ENCODE data around the gene SLCO2B1. TPM values are rescaled to one million over a fixed set of nuclear protein-coding genes. Genes with fewer than 3 reads are reported as not detected.

Gene SLCO2B1
- total and polyA plus RNA-seq, 2 of the 8 experiments (the other 6 are each of a cell fraction or from before 2014, with no cell fraction given) = 0.03 TPM; not detected in 1

DNA sequence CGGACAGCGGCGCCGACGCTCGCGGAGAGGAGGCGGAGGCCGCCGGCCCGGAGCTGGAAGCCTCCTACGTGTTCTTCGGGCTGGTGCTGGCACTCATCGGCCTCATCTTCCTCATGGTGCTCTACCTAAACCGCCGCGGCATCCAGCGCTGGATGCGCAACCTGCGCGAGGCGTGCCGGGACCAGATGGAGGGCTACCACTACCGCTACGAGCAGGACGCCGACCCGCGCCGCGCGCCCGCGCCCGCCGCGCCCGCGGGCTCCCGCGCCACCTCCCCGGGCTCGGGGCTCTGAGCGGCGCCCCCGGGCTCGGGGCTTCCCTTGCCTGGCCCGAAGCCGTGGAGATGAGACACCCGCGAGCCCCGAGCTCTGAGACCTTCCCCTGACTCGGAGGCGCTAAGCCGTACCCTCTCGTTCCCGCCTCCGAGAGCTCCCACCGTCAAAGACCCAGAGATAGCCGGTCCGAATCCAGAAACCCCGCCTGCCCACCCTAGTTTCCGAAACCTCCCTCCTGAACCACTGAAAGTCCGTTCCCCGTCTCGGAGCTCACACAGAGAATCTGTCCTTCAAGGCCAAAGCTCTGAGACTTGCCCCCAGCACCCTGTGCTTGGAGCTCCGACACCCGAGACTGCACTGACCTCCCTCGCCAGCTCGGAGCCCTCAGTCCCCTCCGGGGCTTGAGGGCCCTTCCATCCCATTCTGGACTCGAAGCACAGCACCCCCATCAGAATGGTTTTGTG, 91.2 kb downstream of the SLCO2B1 start (continued):
- TF ChIP-seq BRCA1 (IDR thresholded peaks at IDR 0.05; ENCODE audit: low read depth, low read length) (no peak), ASH2L (IDR thresholded peaks at IDR 0.05; ENCODE audit: low read length) (no peak), CREB1 (IDR thresholded peaks at IDR 0.05) (no peak), BACH1 (IDR thresholded peaks at IDR 0.05; ENCODE audit: low read length) (no peak), NRF1 (IDR thresholded peaks at IDR 0.05; ENCODE audit: low read depth, low read length) (no peak), RXRA (IDR thresholded peaks at IDR 0.05; ENCODE audit: insufficient read depth, low read depth, low read length) (no peak), SIRT6 (IDR thresholded peaks at IDR 0.05; ENCODE audit: low read length) (no peak), EGR1 (IDR thresholded peaks at IDR 0.05; ENCODE audit: borderline replicate concordance, low read depth, low read length) (no peak), ZNF274 (IDR thresholded peaks at IDR 0.05; ENCODE audit: borderline replicate concordance, extremely low read depth, low read length) (no peak), PHF8 (conservative IDR thresholded peaks at IDR 0.05; ENCODE audit: low read depth, low read length) (no peak), RFX5 (IDR thresholded peaks at IDR 0.05; ENCODE audit: borderline replicate concordance, low read depth, low read length) (no peak), TBP (IDR thresholded peaks at IDR 0.05; ENCODE audit: low read depth, low read length) (no peak), CTBP2 (IDR thresholded peaks at IDR 0.05; ENCODE audit: borderline replicate concordance, insufficient read depth, insufficient read length, low read length) (peak; percentile 1), CHD1 (IDR thresholded peaks at IDR 0.05; ENCODE audit: low read depth, low read length) (no peak), JUN (IDR thresholded peaks at IDR 0.05; ENCODE audit: low read depth, low read length) (no peak), TEAD4 (IDR thresholded peaks at IDR 0.05; ENCODE audit: low read depth, low read length) (no peak), TAF1 (IDR thresholded peaks at IDR 0.05; ENCODE audit: low read depth, low read length) (no peak), FOSL1 (IDR thresholded peaks at IDR 0.05; ENCODE audit: insufficient read depth, low read depth, low read length) (no peak), CBX8 (IDR thresholded peaks at IDR 0.05; ENCODE audit: borderline replicate concordance, low read depth, low read length) (no peak), CBX5 (IDR thresholded peaks at IDR 0.05; ENCODE audit: low read depth, low read length) (no peak)
- TF ChIP-seq, protein P1, sequence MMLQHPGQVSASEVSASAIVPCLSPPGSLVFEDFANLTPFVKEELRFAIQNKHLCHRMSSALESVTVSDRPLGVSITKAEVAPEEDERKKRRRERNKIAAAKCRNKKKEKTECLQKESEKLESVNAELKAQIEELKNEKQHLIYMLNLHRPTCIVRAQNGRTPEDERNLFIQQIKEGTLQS (IDR thresholded peaks at IDR 0.05; ENCODE audit: insufficient read depth, low read depth, low read length) = no peak
- TF ChIP-seq, protein P2, sequence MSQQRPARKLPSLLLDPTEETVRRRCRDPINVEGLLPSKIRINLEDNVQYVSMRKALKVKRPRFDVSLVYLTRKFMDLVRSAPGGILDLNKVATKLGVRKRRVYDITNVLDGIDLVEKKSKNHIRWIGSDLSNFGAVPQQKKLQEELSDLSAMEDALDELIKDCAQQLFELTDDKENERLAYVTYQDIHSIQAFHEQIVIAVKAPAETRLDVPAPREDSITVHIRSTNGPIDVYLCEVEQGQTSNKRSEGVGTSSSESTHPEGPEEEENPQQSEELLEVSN (IDR thresholded peaks at IDR 0.05) = peak; percentile 8
- TF ChIP-seq, protein P3, sequence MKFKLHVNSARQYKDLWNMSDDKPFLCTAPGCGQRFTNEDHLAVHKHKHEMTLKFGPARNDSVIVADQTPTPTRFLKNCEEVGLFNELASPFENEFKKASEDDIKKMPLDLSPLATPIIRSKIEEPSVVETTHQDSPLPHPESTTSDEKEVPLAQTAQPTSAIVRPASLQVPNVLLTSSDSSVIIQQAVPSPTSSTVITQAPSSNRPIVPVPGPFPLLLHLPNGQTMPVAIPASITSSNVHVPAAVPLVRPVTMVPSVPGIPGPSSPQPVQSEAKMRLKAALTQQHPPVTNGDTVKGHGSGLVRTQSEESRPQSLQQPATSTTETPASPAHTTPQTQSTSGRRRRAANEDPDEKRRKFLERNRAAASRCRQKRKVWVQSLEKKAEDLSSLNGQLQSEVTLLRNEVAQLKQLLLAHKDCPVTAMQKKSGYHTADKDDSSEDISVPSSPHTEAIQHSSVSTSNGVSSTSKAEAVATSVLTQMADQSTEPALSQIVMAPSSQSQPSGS (IDR thresholded peaks at IDR 0.05; ENCODE audit: low read length) = no peak

Measured in H1 (cell line).